Tibial nerve (tissue), 3 donors: ENCODE data around the gene SPDYE2B.
"Not testable (repeated sequence)": the region's sequence is repeated elsewhere in the genome, so short reads cannot be mapped to it uniquely, and the experiment has no call there.

ENCODE experiments used
- CTCF ChIP-seq, 5 experiments: fragments of 200-600 bp in 3 of 5; fragments of 450-650 bp in 2 of 5; sonication (generic) in 3 of 5; IDR thresholded peaks; one replicate each; pipeline ENCODE4 v1.5.1; 2016 to 2019; ENCODE audit warnings: antibody characterized with exemption in 5 of 5, mild to moderate bottlenecking in 3 of 5, moderate library complexity in 2 of 5
- POLR2A ChIP-seq, 2 donors: fragments of 450-650 bp; IDR thresholded peaks; one replicate each; pipeline ENCODE4 v1.6.1; 2017; ENCODE audit warnings: antibody characterized with exemption in 2 of 2, mild to moderate bottlenecking in 2 of 2, moderate library complexity in 2 of 2

- TF ChIP-seq POLR2A, CTCF (IDR thresholded peaks at IDR 0.05): not testable (repeated sequence)
Measured at GRCh38 chr7:102671166-102671955, 21.2 kb downstream of the SPDYE2B start, which contains the start of gene POLR2J2.
